IPS-15b (cell line): ENCODE measurements around the gene AOPEP.

Experiments
- H3K27me3 ChIP-seq: one replicate; pipeline ENCODE4 v1.6.1; 2013; ENCODE audit warnings: low read length; ENCODE audit not compliant: control insufficient read depth, insufficient read depth
- H3K36me3 ChIP-seq: one replicate; pipeline ENCODE4 v1.6.1; 2013; ENCODE audit warnings: low read length; ENCODE audit not compliant: control insufficient read depth, insufficient read depth
- H3K4me1 ChIP-seq: one replicate; pipeline ENCODE4 v1.6.1; 2013; ENCODE audit warnings: mild to moderate bottlenecking, low read length; ENCODE audit not compliant: control insufficient read depth, insufficient read depth
- H3K4me3 ChIP-seq: one replicate; pipeline ENCODE4 v1.5.1; 2013; ENCODE audit warnings: low read depth, low read length
- H3K9ac ChIP-seq: one replicate; pipeline ENCODE4 v1.6.1; 2013; ENCODE audit warnings: low read depth, mild to moderate bottlenecking, low read length
- H3K9me3 ChIP-seq: one replicate; pipeline ENCODE4 v1.6.1; 2013; ENCODE audit warnings: mild to moderate bottlenecking, low read length; ENCODE audit not compliant: control insufficient read depth, insufficient read depth

AOPEP gene

DNA sequence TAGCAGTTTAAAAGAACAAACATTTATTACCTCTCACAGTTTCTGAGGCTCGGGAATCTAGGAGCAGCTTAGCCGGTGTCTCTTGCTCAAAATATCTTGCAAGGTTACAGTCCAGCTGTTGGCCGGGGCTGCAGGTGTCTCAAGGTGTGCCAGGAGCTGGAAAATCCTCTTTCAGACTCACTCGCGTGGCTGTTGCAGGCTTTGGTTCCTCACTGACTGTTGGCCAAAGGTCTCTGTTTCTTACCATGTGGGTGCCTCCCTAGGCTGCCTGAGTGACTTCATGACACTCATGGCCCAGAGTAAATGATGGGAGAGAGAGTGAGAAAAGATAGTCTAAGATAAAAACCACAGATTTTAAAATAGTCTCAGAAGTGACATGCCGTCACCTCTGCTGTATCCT, 43.8 kb downstream of the AOPEP start:
- H3K9me3 ChIP-seq, result no peaks in the 10 kb centered on the region
- H3K9ac ChIP-seq, result no peak overlapping the region
- no peaks in the 10 kb centered on the region for H3K27me3 ChIP-seq
- H3K4me1 ChIP-seq, result no peaks in the 10 kb centered on the region
- no peaks in the 10 kb centered on the region for H3K36me3 ChIP-seq
- H3K4me3 ChIP-seq, result no peak overlapping the region

DNA sequence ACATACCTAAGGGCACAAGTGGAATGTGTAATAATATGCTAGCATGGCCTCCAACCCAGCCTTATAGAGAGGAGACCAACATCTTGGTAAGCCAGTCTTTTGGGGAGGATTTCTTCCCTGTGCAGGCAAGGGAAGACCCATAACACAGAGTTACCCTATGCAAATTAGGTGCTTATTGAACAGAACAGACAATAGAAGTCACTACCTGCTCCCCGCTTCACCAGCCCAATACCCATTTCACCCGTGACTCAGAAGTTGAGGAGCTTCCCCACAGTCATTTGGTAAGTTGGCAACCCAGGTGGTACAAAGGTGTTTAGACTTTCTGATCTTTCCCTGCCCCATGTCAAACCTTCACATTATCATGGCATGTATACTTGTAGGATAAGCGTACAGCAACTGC, 44.6 kb downstream of the AOPEP start:
- no peak overlapping the region for H3K9ac ChIP-seq
- H3K36me3 ChIP-seq, result no peaks in the 10 kb centered on the region
- H3K9me3 ChIP-seq, result no peaks in the 10 kb centered on the region
- H3K4me1 ChIP-seq, result no peaks in the 10 kb centered on the region
- H3K27me3 ChIP-seq, result no peaks in the 10 kb centered on the region
- H3K4me3 ChIP-seq, result no peak overlapping the region

- no peaks in the 10 kb centered on the region for H3K9me3 ChIP-seq
- H3K27me3 ChIP-seq, result no peaks in the 10 kb centered on the region
- no peaks in the 10 kb centered on the region for H3K36me3 ChIP-seq
- H3K4me3 ChIP-seq, result no peak overlapping the region
- H3K4me1 ChIP-seq, result no peaks in the 10 kb centered on the region
- H3K9ac ChIP-seq, result no peak overlapping the region
Observed at GRCh38 chr9:94772144-94772543, 45.6 kb downstream of the AOPEP start.

- H3K27me3 ChIP-seq, result no peaks in the 10 kb centered on the region
- no peak overlapping the region for H3K9ac ChIP-seq
- no peaks in the 10 kb centered on the region for H3K36me3 ChIP-seq
- no peak overlapping the region for H3K4me3 ChIP-seq
- no peaks in the 10 kb centered on the region for H3K9me3 ChIP-seq
- no peaks in the 10 kb centered on the region for H3K4me1 ChIP-seq
Observed at GRCh38 chr9:94772639-94773303, 46.3 kb downstream of the AOPEP start.

GRCh38 chr9:94773655-94774054, 47.2 kb downstream of the AOPEP start:
- no peaks in the 10 kb centered on the region for H3K27me3 ChIP-seq
- H3K36me3 ChIP-seq, result no peaks in the 10 kb centered on the region
- no peak overlapping the region for H3K4me3 ChIP-seq
- H3K9me3 ChIP-seq, result no peaks in the 10 kb centered on the region
- H3K9ac ChIP-seq, result no peak overlapping the region
- H3K4me1 ChIP-seq, result no peaks in the 10 kb centered on the region

DNA sequence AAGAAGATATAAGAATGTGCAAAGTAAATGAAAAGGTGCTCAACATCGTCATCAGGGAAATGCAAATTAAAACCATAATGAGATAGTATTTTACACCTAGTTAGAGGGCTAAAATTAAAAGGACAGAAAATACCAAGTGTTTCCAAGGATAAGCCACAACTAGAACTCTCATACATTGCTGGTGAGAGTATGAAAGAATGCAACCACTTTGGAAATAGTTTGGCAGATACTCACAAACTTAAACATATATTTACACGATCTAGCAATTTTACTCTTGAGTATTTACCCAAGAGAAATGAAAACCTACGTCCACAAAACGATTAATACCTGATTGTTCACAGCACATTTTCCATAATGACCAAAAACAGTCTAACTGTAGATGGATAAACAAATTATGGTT, 51.5 kb downstream of the AOPEP start:
- Histone ChIP-seq H3K9ac (no peak overlapping the region), H3K27me3 (no peaks in the 10 kb centered on the region), H3K4me3 (no peak overlapping the region), H3K4me1 (no peaks in the 10 kb centered on the region), H3K9me3 (no peaks in the 10 kb centered on the region), H3K36me3 (no peaks in the 10 kb centered on the region)

DNA sequence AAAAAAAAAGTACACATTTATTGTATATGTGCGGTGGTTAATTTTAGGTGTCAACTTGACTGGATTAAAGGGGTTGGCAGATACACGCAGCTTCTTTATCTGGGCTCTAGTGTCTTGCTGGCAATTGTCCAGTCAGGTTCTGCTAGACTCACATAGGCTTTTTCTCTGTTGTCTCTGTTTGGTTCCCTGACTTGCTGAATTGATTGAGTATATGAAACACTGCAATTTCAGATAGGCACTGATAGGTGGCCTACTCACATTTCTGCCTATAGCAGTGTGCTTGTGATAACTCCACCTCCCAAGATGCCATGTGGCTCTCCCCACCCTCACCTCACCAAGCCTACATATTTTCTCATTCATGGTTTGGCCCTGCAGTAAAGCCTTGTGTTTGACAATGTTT, 52.5 kb downstream of the AOPEP start:
- no peak overlapping the region for H3K4me3 ChIP-seq
- no peak overlapping the region for H3K9ac ChIP-seq
- no peaks in the 10 kb centered on the region for H3K4me1 ChIP-seq
- no peaks in the 10 kb centered on the region for H3K27me3 ChIP-seq
- H3K9me3 ChIP-seq, result no peaks in the 10 kb centered on the region
- no peaks in the 10 kb centered on the region for H3K36me3 ChIP-seq

DNA sequence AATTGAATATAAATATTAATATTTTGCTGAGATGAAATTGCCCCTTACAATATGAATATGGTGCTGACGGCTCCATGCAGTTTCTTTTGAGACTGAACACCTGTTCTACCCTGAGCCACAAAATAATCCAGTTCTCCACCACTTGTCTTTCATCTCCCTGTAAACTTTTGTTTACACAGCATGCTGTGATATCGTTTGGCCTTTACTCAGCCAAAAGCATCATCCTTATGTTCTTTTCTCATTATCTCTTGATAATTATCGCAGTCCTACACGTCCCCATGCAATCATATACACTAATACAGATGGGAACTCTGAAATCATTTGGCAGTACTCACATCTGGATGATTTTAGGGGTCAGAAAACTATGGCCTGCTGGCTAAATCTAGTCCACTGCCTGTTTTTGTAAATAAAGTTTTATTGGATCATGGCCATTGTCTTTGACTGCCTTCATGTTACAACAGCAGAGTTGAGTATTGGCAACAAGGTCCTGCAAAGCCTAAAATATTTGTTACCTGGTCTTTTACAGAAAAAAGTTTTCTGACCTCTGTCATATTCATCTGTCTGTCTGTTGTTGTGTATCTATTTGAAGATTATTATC, 53.3 kb downstream of the AOPEP start:
- no peaks in the 10 kb centered on the region for H3K9me3 ChIP-seq
- H3K4me1 ChIP-seq, result no peaks in the 10 kb centered on the region
- H3K36me3 ChIP-seq, result no peaks in the 10 kb centered on the region
- no peak overlapping the region for H3K4me3 ChIP-seq
- H3K27me3 ChIP-seq, result no peaks in the 10 kb centered on the region
- no peak overlapping the region for H3K9ac ChIP-seq

DNA sequence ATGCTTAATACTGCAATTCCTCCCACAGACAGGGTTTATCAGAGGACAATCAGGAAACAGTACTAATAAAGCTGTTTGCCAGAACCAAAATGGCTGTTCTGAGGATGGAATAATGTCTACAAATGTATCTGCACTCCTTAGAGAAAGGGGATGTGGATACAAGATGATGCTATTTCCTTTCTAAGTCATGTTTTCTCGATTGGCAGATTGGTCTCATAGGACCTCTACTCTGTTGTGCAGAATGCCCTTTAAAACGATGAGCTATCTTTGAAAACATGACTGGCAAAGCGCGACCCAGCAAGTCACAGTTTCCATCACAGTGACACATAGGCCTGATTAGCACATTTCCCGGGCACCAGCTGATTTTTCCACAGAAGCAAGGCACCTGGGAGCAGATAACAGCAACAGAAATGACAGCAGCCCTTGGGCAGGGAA, 54.0 kb downstream of the AOPEP start:
- H3K36me3 ChIP-seq, result no peaks in the 10 kb centered on the region
- no peaks in the 10 kb centered on the region for H3K9me3 ChIP-seq
- H3K9ac ChIP-seq, result no peak overlapping the region
- H3K4me1 ChIP-seq, result no peaks in the 10 kb centered on the region
- no peaks in the 10 kb centered on the region for H3K27me3 ChIP-seq
- H3K4me3 ChIP-seq, result no peak overlapping the region

- no peaks in the 10 kb centered on the region for H3K9me3 ChIP-seq
- H3K4me3 ChIP-seq, result no peak overlapping the region
- no peak overlapping the region for H3K9ac ChIP-seq
- no peaks in the 10 kb centered on the region for H3K27me3 ChIP-seq
- no peaks in the 10 kb centered on the region for H3K4me1 ChIP-seq
- no peaks in the 10 kb centered on the region for H3K36me3 ChIP-seq
Observed at GRCh38 chr9:94782355-94783101, 56.0 kb downstream of the AOPEP start.

- H3K36me3 ChIP-seq, result no peaks in the 10 kb centered on the region
- no peaks in the 10 kb centered on the region for H3K4me1 ChIP-seq
- H3K4me3 ChIP-seq, result no peak overlapping the region
- no peaks in the 10 kb centered on the region for H3K27me3 ChIP-seq
- no peaks in the 10 kb centered on the region for H3K9me3 ChIP-seq
- no peak overlapping the region for H3K9ac ChIP-seq
Observed at GRCh38 chr9:94783102-94783682, 56.7 kb downstream of the AOPEP start.

DNA sequence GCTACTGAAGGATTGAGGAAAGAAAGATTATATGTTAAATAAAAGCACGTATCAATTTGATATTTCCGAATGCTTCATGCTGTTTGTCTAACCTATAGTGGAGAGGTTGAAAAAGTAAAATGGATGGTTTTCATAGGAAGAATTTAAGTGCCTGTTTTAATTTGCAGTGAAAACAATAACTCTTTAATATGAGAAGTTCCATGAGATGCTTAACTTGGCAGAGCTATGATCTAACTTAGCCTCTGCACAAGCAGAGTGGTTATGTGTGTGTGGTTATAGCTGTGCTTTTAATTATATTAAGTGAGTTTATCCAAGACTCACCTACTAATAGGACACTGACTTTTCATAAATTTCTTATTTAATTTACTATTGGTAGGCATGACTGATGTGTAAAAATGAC, 57.4 kb downstream of the AOPEP start:
- Histone ChIP-seq H3K4me3 (no peak overlapping the region), H3K4me1 (no peaks in the 10 kb centered on the region), H3K9ac (no peak overlapping the region), H3K36me3 (no peaks in the 10 kb centered on the region), H3K9me3 (no peaks in the 10 kb centered on the region), H3K27me3 (no peaks in the 10 kb centered on the region)
